ENCODE results near the gene DENND1A.

The DENND1A gene

DNA sequence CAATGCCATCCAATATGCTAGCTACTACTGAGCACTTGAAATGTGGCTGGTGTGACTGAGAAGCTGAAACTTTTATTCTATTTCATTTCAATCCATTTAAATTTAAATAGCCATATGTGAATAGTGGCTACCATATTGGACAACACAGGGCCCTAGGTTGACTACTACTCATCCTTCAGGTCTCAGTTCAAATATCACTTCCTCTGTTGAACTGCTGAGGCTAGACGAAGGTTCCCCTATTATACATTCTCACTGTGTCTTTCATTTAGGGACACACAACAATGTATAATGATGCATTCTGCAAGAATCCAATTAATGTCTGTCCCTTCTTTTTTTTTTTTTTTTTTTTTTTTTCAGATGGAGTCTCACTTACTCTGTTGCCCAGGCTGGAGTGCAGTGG lies 365.3 kb downstream of the DENND1A start:
- TF ChIP-seq FOXP2 (optimal IDR thresholded peaks at IDR 0.05; ENCODE audit: borderline replicate concordance, extremely low read depth, extremely low read length, insufficient read depth) (no peak), TAF1 (IDR thresholded peaks at IDR 0.05; ENCODE audit: borderline replicate concordance, insufficient read depth, low read length) (no peak), POLR2AphosphoS5 (IDR thresholded peaks at IDR 0.05; ENCODE audit: low read depth, low read length) (no peak), SIN3A (IDR thresholded peaks at IDR 0.05; ENCODE audit: borderline replicate concordance, insufficient read depth, low read length) (no peak)
- TF ChIP-seq, protein P1, sequence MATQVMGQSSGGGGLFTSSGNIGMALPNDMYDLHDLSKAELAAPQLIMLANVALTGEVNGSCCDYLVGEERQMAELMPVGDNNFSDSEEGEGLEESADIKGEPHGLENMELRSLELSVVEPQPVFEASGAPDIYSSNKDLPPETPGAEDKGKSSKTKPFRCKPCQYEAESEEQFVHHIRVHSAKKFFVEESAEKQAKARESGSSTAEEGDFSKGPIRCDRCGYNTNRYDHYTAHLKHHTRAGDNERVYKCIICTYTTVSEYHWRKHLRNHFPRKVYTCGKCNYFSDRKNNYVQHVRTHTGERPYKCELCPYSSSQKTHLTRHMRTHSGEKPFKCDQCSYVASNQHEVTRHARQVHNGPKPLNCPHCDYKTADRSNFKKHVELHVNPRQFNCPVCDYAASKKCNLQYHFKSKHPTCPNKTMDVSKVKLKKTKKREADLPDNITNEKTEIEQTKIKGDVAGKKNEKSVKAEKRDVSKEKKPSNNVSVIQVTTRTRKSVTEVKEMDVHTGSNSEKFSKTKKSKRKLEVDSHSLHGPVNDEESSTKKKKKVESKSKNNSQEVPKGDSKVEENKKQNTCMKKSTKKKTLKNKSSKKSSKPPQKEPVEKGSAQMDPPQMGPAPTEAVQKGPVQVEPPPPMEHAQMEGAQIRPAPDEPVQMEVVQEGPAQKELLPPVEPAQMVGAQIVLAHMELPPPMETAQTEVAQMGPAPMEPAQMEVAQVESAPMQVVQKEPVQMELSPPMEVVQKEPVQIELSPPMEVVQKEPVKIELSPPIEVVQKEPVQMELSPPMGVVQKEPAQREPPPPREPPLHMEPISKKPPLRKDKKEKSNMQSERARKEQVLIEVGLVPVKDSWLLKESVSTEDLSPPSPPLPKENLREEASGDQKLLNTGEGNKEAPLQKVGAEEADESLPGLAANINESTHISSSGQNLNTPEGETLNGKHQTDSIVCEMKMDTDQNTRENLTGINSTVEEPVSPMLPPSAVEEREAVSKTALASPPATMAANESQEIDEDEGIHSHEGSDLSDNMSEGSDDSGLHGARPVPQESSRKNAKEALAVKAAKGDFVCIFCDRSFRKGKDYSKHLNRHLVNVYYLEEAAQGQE (IDR thresholded peaks at IDR 0.05; ENCODE audit: insufficient read depth in 1 of 2, low read depth in 2 of 2, low read length in 2 of 2), result no peak

DNA sequence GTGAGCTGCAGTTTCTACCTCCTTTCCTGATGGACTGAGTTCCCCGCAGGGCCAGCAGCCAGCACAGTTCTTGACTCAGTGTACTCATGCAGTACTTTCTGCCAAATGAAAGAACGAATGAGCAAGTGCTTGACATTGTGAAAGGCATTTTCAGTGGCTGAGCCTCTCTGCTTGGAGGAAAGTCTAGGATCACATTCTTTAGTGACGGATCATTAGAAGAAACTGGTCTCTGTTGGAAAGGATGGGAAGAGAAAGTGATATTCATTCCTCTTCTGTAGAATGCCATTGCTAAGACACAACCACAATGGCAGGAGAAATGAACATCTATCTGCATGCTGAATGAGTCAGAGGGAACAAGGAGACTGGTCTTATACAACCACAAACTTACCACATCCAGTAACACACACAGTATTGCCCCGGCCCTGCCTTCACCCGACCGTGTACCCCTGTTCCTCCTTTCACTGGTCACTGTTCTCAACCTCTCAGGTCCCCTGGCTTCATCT lies 367.0 kb downstream of the DENND1A start:
- no peak for TF ChIP-seq POLR2AphosphoS5 (IDR thresholded peaks at IDR 0.05; ENCODE audit: low read depth, low read length)
- TF ChIP-seq, protein P1 (IDR thresholded peaks at IDR 0.05; ENCODE audit: insufficient read depth in 1 of 2, low read depth in 2 of 2, low read length in 2 of 2), result no peak
- TF ChIP-seq TAF1 (IDR thresholded peaks at IDR 0.05; ENCODE audit: borderline replicate concordance, insufficient read depth, low read length), result no peak
- no peak for TF ChIP-seq FOXP2 (optimal IDR thresholded peaks at IDR 0.05; ENCODE audit: borderline replicate concordance, extremely low read depth, extremely low read length, insufficient read depth)
- TF ChIP-seq SIN3A (IDR thresholded peaks at IDR 0.05; ENCODE audit: borderline replicate concordance, insufficient read depth, low read length), result no peak

DNA sequence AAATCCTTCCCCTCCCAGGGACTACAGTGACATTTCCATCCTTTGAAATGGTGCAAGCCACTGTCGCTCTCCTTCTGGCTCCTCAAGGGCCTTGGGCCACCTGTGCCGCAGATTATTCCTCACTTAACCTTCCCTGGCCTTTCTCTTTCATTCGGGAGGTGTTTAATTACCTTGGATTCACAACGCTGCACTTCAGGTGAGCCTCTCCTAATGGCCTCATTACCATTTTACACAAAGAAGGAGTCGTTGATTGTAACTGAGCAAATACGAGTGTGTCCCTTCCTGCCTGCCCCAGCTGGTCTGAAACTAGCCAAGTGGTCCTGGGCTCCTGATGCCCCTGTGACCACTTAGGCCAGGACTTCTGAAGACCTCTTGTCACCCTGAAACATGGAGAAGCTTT lies 368.9 kb downstream of the DENND1A start:
- TF ChIP-seq POLR2AphosphoS5 (IDR thresholded peaks at IDR 0.05; ENCODE audit: low read depth, low read length) (no peak), SIN3A (IDR thresholded peaks at IDR 0.05; ENCODE audit: borderline replicate concordance, insufficient read depth, low read length) (no peak), FOXP2 (optimal IDR thresholded peaks at IDR 0.05; ENCODE audit: borderline replicate concordance, extremely low read depth, extremely low read length, insufficient read depth) (no peak), TAF1 (IDR thresholded peaks at IDR 0.05; ENCODE audit: borderline replicate concordance, insufficient read depth, low read length) (no peak)
- TF ChIP-seq, protein P1 (IDR thresholded peaks at IDR 0.05; ENCODE audit: insufficient read depth in 1 of 2, low read depth in 2 of 2, low read length in 2 of 2), result no peak

DNA sequence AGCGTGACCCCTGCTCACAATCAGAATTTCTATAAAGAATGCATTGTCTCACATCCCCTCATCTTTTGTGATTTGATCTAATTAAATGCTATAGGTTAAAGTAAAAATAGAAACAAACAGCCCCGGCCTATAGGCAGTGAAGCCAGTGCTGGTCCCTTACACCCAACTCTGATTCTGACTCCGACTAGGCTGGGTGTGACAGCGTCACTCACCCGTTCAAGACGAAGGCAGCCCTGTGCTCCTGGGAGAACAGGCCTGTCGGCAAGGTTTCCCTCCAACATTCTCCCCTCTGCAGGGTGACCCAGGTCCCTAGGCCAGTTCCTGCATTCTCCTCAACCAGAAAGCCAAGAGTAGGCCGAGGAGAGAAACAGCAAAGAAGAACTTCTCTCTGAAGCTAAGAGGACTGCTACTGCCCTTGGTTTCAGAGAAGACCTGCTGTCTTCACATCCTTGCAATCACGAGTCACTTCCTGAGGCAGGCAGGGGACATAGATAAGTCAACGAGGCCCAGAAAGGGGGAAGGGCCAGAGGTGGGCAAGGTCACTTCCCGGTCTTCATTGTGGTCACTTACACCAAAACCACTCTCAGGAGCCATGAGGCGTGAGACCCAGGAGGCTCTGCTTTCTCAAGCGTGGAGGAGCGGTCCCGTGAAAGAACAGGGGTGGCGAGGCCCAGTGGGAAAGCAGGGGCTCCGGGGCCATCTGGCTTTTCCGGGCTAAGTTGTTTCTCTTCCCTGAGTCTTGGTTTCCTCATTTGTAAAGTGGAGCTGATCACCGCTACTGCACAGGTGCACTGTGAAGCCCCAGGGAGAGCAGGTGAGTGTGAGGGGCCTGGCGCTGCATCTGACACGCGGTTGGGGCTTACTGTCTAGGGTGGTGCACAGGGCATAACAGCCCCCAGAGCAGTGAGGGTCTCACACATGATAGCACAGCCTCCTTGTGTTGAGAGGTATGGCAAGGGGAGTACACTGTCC lies 373.2 kb downstream of the DENND1A start:
- TF ChIP-seq POLR2AphosphoS5 (IDR thresholded peaks at IDR 0.05; ENCODE audit: low read depth, low read length) (no peak), FOXP2 (optimal IDR thresholded peaks at IDR 0.05; ENCODE audit: borderline replicate concordance, extremely low read depth, extremely low read length, insufficient read depth) (no peak), SIN3A (IDR thresholded peaks at IDR 0.05; ENCODE audit: borderline replicate concordance, insufficient read depth, low read length) (no peak), TAF1 (IDR thresholded peaks at IDR 0.05; ENCODE audit: borderline replicate concordance, insufficient read depth, low read length) (no peak)
- TF ChIP-seq, protein P1 (IDR thresholded peaks at IDR 0.05; ENCODE audit: insufficient read depth in 1 of 2, low read depth in 2 of 2, low read length in 2 of 2), result no peak

Measured in PFSK-1 (cell line).